IMR-90 (cell line): Measurements from ENCODE around the gene ST3GAL3. TPM values are rescaled to one million over a fixed set of nuclear protein-coding genes. Genes with fewer than 3 reads are reported as not detected.

Experiments used
- ATAC-seq: fragments of 200-7000 bp; cut with Tn5 transposase; 2 replicates; pipeline ENCODE4 v1.9.1; 2020; ENCODE audit warnings: low read depth, mild to moderate bottlenecking, moderate library complexity
- BruUV-seq: library from RNA; stranded (reverse); fragments of 400-500 nt; replicated peaks from 2 replicates; lab custom pipeline; 2021; lab: Mats Ljungman, UMichigan
- CTCF ChIA-PET: fragments of 300-600 bp; formaldehyde crosslinking; extraction: SDS; loops from one replicate; lab custom pipeline; 2021; ENCODE audit warnings: antibody characterized with exemption; lab: Yijun Ruan, JAX
- POLR2A ChIA-PET: fragments of 300-600 bp; sonication (Branson Sonifier 250); formaldehyde crosslinking; loops from one replicate; lab custom pipeline; 2022; ENCODE audit warnings: antibody characterized with exemption; ENCODE audit not compliant: unreplicated experiment; lab: Charles Lee
- DNase-seq: peaks from one replicate; pipeline ENCODE4 v3.0.0; 2013
- H2AFZ ChIP-seq: replicated peaks from 2 replicates; pipeline ENCODE3; 2013; ENCODE audit warnings: low read length, mild to moderate bottlenecking; ENCODE audit not compliant: poor library complexity
- H2AK5ac ChIP-seq: 2 replicates; pipeline ENCODE4 v1.6.1; 2013; ENCODE audit warnings: low read depth, low read length, inconsistent platforms
- H2AK9ac ChIP-seq: replicated peaks from 2 replicates; pipeline ENCODE3; 2013; ENCODE audit warnings: mild to moderate bottlenecking, low read depth, low read length, moderate library complexity; ENCODE audit not compliant: poor library complexity
- H2BK120ac ChIP-seq: 2 replicates; pipeline ENCODE4 v1.6.1; 2013; ENCODE audit warnings: low read depth, low read length, inconsistent platforms
- H2BK15ac ChIP-seq: 3 replicates; pipeline ENCODE4 v1.6.1; 2013; ENCODE audit warnings: low read depth, low read length, inconsistent platforms
- H2BK20ac ChIP-seq: 2 replicates; pipeline ENCODE4 v1.6.1; 2013; ENCODE audit warnings: low read depth, mild to moderate bottlenecking, inconsistent platforms, low read length, moderate library complexity
- H2BK5ac ChIP-seq: 2 replicates; pipeline ENCODE4 v1.6.1; 2013; ENCODE audit warnings: mild to moderate bottlenecking, low read depth, low read length, inconsistent platforms; ENCODE audit not compliant: poor library complexity, severe bottlenecking
- H3K14ac ChIP-seq: replicated peaks from 2 replicates; pipeline ENCODE4 v1.6.1; 2013; ENCODE audit warnings: low read depth, low read length, inconsistent platforms
- H3K18ac ChIP-seq: 2 replicates; pipeline ENCODE4 v1.6.1; 2013; ENCODE audit warnings: low read depth, low read length, control low read depth
- H3K23ac ChIP-seq: 2 replicates; pipeline ENCODE4 v1.6.1; 2013; ENCODE audit warnings: low read depth, low read length, inconsistent platforms
- H3K27ac ChIP-seq: 2 replicates; pipeline ENCODE4 v1.5.1; 2013; ENCODE audit warnings: mild to moderate bottlenecking, control low read depth, low read length; ENCODE audit not compliant: insufficient read depth
- H3K27me3 ChIP-seq: 2 replicates; pipeline ENCODE4 v1.6.1; 2013; ENCODE audit warnings: low read length; ENCODE audit not compliant: control insufficient read depth, insufficient read depth
- H3K36me3 ChIP-seq: 2 replicates; pipeline ENCODE4 v1.6.1; 2013; ENCODE audit warnings: low read length, mixed read lengths; ENCODE audit not compliant: control insufficient read depth, insufficient read depth
- H3K4ac ChIP-seq: 2 replicates; pipeline ENCODE4 v1.6.1; 2013; ENCODE audit warnings: low read depth, low read length, inconsistent platforms
- H3K4me1 ChIP-seq: 2 replicates; pipeline ENCODE4 v1.6.1; 2013; ENCODE audit warnings: low read length, mixed read lengths; ENCODE audit not compliant: control insufficient read depth, insufficient read depth
- H3K4me2 ChIP-seq: 2 replicates; pipeline ENCODE4 v1.6.1; 2013; ENCODE audit warnings: low read depth, mild to moderate bottlenecking, control low read depth, low read length, moderate library complexity
- H3K4me3 ChIP-seq: 2 replicates; pipeline ENCODE4 v1.5.1; 2013; ENCODE audit warnings: low read depth, mild to moderate bottlenecking, control low read depth, low read length, moderate library complexity; ENCODE audit not compliant: insufficient read depth
- H3K56ac ChIP-seq: 2 replicates; pipeline ENCODE4 v1.6.1; 2013; ENCODE audit warnings: low read length, inconsistent platforms; ENCODE audit not compliant: insufficient read depth; ENCODE audit errors: extremely low read depth
- H3K79me1 ChIP-seq, 2 experiments: 2 replicates each; pipeline ENCODE4 v1.6.1; 2013; ENCODE audit warnings: low read length in 2 of 2, inconsistent platforms in 1 of 2, low read depth in 1 of 2
- H3K9ac ChIP-seq: 2 replicates; pipeline ENCODE4 v1.6.1; 2013; ENCODE audit warnings: low read depth, low read length, control low read depth
- H3K9me1 ChIP-seq: 2 replicates; pipeline ENCODE4 v1.6.1; 2013; ENCODE audit warnings: low read length, inconsistent platforms; ENCODE audit not compliant: insufficient read depth
- H3K9me3 ChIP-seq: 2 replicates; pipeline ENCODE4 v1.6.1; 2013; ENCODE audit warnings: low read length; ENCODE audit not compliant: control insufficient read depth, insufficient read depth
- H4K20me1 ChIP-seq: 2 replicates; pipeline ENCODE4 v1.6.1; 2013; ENCODE audit warnings: low read length, inconsistent platforms; ENCODE audit not compliant: insufficient read depth
- H4K5ac ChIP-seq: 2 replicates; pipeline ENCODE4 v1.6.1; 2013; ENCODE audit warnings: mild to moderate bottlenecking, low read depth, low read length, control low read depth
- H4K8ac ChIP-seq, 2 experiments: 2 replicates each; pipeline ENCODE4 v1.6.1; 2013; ENCODE audit warnings: low read depth in 2 of 2, low read length in 2 of 2, control low read depth in 1 of 2, inconsistent platforms in 1 of 2
- H4K91ac ChIP-seq: 2 replicates; pipeline ENCODE4 v1.6.1; 2013; ENCODE audit warnings: low read depth, low read length, inconsistent platforms; ENCODE audit not compliant: insufficient read depth
- BHLHE40 ChIP-seq: fragments of 150-350 bp; IDR thresholded peaks from 2 replicates; pipeline ENCODE4 v1.6.1; 2016; ENCODE audit warnings: mild to moderate bottlenecking, low read depth, low read length
- MAFK ChIP-seq: IDR thresholded peaks from 2 replicates; pipeline ENCODE4 v1.6.1; 2012; ENCODE audit warnings: low read depth, low read length, improper control_type of control experiment
- NFE2L2 ChIP-seq: fragments of 150-350 bp; IDR thresholded peaks from 2 replicates; pipeline ENCODE4 v1.6.1; 2016; ENCODE audit warnings: low read depth, mild to moderate bottlenecking, low read length
- RAD21 ChIP-seq: IDR thresholded peaks from 2 replicates; pipeline ENCODE4 v1.6.1; 2012; ENCODE audit warnings: low read length, improper control_type of control experiment
- WGBS, 2 experiments: methylation state at CpG; one replicate each; pipeline versions ENCODE4 v1.1.5 to v1.1.7; 2013; ENCODE audit warnings: missing lambda C conversion rate in 2 of 2; ENCODE audit not compliant: insufficient read length in 1 of 2; ENCODE audit errors: extremely low coverage in 2 of 2; 5-methylcytosine and 5-hydroxymethylcytosine counted together
- dilution Hi-C: fragments of 300-500 bp; cut with HindIII; formaldehyde crosslinking; loops from one replicate; pipeline ENCODE4 v1.14.3; 2018; ENCODE audit warnings: low sequenced_read_pairs; ENCODE audit not compliant: unreplicated experiment
- in situ Hi-C: fragments of 300-500 bp; cut with MboI; formaldehyde crosslinking; loops from 3 replicates; pipeline ENCODE4 v1.14.3; 2019; ENCODE audit warnings: low sequenced_read_pairs, inconsistent platforms, mixed read lengths
- intact Hi-C: fragments of 100-400 bp; cut with micrococcal nuclease; formaldehyde crosslinking; loops from 2 replicates; pipeline ENCODE4 v1.10.0; 2022
- polyA plus RNA-seq, 3 experiments: library from polyadenylated mRNA; depleted of rRNA; stranded (reverse); fragments of >200 nt; gene quantifications; 2 replicates each; pipeline ENCODE4 v1.2.3, GENCODE V29; 2012; ENCODE audit warnings: low replicate concordance in 1 of 3
- total RNA-seq: library from RNA; depleted of rRNA; stranded (reverse); fragments of >200 nt; gene quantifications from 2 replicates; pipeline ENCODE4 v1.2.3, GENCODE V29; 2012
- TF ChIP-seq, protein P1 (sequence below): fragments of 150-350 bp; IDR thresholded peaks from 2 replicates; pipeline ENCODE4 v1.6.1; 2016; ENCODE audit warnings: low read depth, mild to moderate bottlenecking, low read length, moderate library complexity, borderline replicate concordance

ST3GAL3 gene
- total and polyA plus RNA-seq, 2 of the 4 experiments (the other 2 are of a cell fraction): 12.0 to 14.8 TPM

DNA sequence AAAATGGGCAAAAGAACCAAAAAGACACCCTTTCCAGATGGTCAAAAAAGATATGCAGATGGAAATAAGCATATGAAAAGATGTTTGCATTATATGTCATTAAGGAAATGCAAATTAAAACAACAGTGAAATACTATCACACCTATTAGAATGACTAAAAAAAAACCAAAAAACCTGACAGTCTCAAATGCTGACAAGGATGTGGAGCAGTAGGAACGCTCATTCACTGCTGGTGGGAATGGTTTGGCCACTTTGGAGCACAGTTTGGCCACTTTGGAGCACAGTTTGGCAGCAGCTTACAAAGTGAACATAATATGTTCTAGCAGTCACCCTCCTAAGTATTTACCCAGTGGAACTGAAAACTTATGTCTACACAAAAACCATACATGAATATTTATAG lies 121.2 kb downstream of the ST3GAL3 start:
- H3K9ac ChIP-seq: no peak overlapping the region

More for the DNA sequence above, 121.2 kb downstream of the ST3GAL3 start:
- Histone ChIP-seq H3K4me1 (no peaks in the 10 kb centered on the region), H3K79me1 (peaks cover 5 to 15% of the 10 kb centered on the region in 2 experiments; a peak in 2 of 4 replicates), H3K14ac (no peak overlapping the region), H4K20me1 (no peaks in the 10 kb centered on the region), H3K27ac (no peak overlapping the region), H3K56ac (no peak overlapping the region), H2BK20ac (no peak overlapping the region), H3K9me1 (peaks cover 4% of the 10 kb centered on the region; the same call in 1 of the 2 replicates), H4K8ac (no peak overlapping the region), H3K18ac (no peak overlapping the region), H2BK120ac (no peak overlapping the region), H4K91ac (no peak overlapping the region), H2BK15ac (no peak overlapping the region), H2AK5ac (no peak overlapping the region), H3K23ac (no peak overlapping the region), H4K5ac (no peak overlapping the region), H3K36me3 (peaks cover 4% of the 10 kb centered on the region; the same call in 1 of the 2 replicates), H3K27me3 (no peaks in the 10 kb centered on the region), H2BK5ac (no peak overlapping the region), H3K4me3 (no peak overlapping the region), H3K4ac (no peak overlapping the region), H2AFZ (no peak overlapping the region), H3K9me3 (no peaks in the 10 kb centered on the region), H2AK9ac (no peak overlapping the region), H3K4me2 (no peak overlapping the region)
- WGBS, 2 experiments: no CpG with 5 or more reads among the region's 1 CpG
- no TSS peak for BruUV-seq
- CTCF ChIA-PET: interaction anchor here (0.6 kb wide), 1 partner anchor 15 kb away, joined by 3 read pairs; no protein-coding TSS in a partner anchor
- intact Hi-C loops: no loop called here
- in situ Hi-C loops: no loop called here
- no peak for ATAC-seq
- POLR2A ChIA-PET: no interaction called here
- TF ChIP-seq, protein P1, sequence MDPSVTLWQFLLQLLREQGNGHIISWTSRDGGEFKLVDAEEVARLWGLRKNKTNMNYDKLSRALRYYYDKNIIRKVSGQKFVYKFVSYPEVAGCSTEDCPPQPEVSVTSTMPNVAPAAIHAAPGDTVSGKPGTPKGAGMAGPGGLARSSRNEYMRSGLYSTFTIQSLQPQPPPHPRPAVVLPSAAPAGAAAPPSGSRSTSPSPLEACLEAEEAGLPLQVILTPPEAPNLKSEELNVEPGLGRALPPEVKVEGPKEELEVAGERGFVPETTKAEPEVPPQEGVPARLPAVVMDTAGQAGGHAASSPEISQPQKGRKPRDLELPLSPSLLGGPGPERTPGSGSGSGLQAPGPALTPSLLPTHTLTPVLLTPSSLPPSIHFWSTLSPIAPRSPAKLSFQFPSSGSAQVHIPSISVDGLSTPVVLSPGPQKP: no peak
- TF ChIP-seq RAD21: no peak
- TF ChIP-seq BHLHE40: no peak
- no peak for TF ChIP-seq MAFK
- no peak for TF ChIP-seq NFE2L2
- no peak for DNase-seq
- dilution Hi-C loops: no loop called here
